ENCODE data around the gene PARD3B. TPM values are rescaled to one million over a fixed set of nuclear protein-coding genes. Genes with fewer than 3 reads are reported as not detected.

The PARD3B gene
- total and polyA plus RNA-seq, 2 of the 13 experiments (the other 11 are each of a cell fraction or from before 2014, with no cell fraction given) = 0.71 to 2.3 TPM

DNA sequence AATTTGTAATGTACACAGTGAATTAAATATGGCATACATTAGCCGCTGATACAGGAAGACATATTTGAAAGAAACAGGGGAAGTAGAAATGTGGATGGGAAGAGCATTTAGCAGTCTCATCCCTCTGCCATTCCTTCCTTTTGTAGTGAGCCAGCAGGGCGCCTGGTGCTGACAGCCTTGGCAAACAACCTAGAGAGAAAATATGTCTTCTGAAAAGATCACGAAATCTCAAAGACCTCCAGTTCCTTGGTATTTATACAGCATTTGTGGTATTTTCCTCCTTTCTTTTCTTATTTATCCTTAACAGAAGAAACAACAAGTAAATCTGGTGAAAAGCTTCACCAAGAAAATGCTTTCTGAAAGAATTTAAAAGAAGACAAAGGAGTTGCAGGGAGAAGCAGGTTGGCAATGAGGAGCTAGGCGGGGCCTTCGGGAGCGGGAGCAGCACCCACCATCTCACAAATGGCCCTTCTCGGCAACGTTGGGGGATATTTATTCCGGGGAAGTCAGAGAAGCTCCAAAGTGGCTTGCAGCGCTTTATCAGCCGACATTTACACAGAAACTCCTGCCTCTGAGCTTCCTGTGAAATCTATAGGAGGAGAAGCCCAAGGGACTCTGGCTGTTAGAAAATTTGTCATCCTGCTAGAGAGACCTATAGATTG lies 731.0 kb downstream of the PARD3B start (continued):
- TF ChIP-seq, protein P1, sequence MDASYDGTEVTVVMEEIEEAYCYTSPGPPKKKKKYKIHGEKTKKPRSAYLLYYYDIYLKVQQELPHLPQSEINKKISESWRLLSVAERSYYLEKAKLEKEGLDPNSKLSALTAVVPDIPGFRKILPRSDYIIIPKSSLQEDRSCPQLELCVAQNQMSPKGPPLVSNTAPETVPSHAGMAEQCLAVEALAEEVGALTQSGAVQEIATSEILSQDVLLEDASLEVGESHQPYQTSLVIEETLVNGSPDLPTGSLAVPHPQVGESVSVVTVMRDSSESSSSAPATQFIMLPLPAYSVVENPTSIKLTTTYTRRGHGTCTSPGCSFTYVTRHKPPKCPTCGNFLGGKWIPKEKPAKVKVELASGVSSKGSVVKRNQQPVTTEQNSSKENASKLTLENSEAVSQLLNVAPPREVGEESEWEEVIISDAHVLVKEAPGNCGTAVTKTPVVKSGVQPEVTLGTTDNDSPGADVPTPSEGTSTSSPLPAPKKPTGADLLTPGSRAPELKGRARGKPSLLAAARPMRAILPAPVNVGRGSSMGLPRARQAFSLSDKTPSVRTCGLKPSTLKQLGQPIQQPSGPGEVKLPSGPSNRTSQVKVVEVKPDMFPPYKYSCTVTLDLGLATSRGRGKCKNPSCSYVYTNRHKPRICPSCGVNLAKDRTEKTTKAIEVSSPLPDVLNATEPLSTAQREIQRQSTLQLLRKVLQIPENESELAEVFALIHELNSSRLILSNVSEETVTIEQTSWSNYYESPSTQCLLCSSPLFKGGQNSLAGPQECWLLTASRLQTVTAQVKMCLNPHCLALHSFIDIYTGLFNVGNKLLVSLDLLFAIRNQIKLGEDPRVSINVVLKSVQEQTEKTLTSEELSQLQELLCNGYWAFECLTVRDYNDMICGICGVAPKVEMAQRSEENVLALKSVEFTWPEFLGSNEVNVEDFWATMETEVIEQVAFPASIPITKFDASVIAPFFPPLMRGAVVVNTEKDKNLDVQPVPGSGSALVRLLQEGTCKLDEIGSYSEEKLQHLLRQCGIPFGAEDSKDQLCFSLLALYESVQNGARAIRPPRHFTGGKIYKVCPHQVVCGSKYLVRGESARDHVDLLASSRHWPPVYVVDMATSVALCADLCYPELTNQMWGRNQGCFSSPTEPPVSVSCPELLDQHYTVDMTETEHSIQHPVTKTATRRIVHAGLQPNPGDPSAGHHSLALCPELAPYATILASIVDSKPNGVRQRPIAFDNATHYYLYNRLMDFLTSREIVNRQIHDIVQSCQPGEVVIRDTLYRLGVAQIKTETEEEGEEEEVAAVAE (CRISPR knock-in tag; IDR thresholded peaks at IDR 0.05; ENCODE audit: borderline replicate concordance) = no peak
- TF ChIP-seq ZNF678 (CRISPR knock-in tag; IDR thresholded peaks at IDR 0.05) (no peak), ZNF10 (CRISPR knock-in tag; IDR thresholded peaks at IDR 0.05; ENCODE audit: borderline replicate concordance, low read depth) (no peak), ZNF629 (CRISPR knock-in tag; conservative IDR thresholded peaks at IDR 0.05) (no peak), ZNF224 (CRISPR knock-in tag; IDR thresholded peaks at IDR 0.05) (no peak), ZNF790 (CRISPR knock-in tag; IDR thresholded peaks at IDR 0.05; ENCODE audit: borderline replicate concordance) (no peak), MBD4 (IDR thresholded peaks at IDR 0.05; ENCODE audit: borderline replicate concordance, low read length) (no peak)
- TF ChIP-seq, protein P2, sequence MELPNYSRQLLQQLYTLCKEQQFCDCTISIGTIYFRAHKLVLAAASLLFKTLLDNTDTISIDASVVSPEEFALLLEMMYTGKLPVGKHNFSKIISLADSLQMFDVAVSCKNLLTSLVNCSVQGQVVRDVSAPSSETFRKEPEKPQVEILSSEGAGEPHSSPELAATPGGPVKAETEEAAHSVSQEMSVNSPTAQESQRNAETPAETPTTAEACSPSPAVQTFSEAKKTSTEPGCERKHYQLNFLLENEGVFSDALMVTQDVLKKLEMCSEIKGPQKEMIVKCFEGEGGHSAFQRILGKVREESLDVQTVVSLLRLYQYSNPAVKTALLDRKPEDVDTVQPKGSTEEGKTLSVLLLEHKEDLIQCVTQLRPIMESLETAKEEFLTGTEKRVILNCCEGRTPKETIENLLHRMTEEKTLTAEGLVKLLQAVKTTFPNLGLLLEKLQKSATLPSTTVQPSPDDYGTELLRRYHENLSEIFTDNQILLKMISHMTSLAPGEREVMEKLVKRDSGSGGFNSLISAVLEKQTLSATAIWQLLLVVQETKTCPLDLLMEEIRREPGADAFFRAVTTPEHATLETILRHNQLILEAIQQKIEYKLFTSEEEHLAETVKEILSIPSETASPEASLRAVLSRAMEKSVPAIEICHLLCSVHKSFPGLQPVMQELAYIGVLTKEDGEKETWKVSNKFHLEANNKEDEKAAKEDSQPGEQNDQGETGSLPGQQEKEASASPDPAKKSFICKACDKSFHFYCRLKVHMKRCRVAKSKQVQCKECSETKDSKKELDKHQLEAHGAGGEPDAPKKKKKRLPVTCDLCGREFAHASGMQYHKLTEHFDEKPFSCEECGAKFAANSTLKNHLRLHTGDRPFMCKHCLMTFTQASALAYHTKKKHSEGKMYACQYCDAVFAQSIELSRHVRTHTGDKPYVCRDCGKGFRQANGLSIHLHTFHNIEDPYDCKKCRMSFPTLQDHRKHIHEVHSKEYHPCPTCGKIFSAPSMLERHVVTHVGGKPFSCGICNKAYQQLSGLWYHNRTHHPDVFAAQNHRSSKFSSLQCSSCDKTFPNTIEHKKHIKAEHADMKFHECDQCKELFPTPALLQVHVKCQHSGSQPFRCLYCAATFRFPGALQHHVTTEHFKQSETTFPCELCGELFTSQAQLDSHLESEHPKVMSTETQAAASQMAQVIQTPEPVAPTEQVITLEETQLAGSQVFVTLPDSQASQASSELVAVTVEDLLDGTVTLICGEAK (IDR thresholded peaks at IDR 0.05) = no peak
- TF ChIP-seq, protein P2 (CRISPR knock-in tag; IDR thresholded peaks at IDR 0.05) = no peak
- TF ChIP-seq, protein P3, sequence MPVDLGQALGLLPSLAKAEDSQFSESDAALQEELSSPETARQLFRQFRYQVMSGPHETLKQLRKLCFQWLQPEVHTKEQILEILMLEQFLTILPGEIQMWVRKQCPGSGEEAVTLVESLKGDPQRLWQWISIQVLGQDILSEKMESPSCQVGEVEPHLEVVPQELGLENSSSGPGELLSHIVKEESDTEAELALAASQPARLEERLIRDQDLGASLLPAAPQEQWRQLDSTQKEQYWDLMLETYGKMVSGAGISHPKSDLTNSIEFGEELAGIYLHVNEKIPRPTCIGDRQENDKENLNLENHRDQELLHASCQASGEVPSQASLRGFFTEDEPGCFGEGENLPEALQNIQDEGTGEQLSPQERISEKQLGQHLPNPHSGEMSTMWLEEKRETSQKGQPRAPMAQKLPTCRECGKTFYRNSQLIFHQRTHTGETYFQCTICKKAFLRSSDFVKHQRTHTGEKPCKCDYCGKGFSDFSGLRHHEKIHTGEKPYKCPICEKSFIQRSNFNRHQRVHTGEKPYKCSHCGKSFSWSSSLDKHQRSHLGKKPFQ (CRISPR knock-in tag; IDR thresholded peaks at IDR 0.05; ENCODE audit: insufficient replicate concordance) = no peak

Data from HepG2 (cell line).